Stimulated activated CD4-positive, alpha-beta T cell treated with anti-CD3 and anti-CD28 coated beads, Interleukin-2, amount 100 ng/mL, for 24 hours (primary cell): ENCODE measurements around the gene LYPD1.

Source experiments
- DNase-seq, 2 donors: peaks; one replicate each; pipeline ENCODE4 v3.0.0-alpha.2; 2020

LYPD1 gene

GRCh38 chr2:132668189-132668823 is 1.7 kb downstream of the LYPD1 start:
- DNase-seq, result no peak

- DNase-seq, result no peak
Observed at GRCh38 chr2:132667706-132668105, 2.3 kb downstream of the LYPD1 start.

- no peak for DNase-seq
Observed at GRCh38 chr2:132665401-132666140, 4.4 kb downstream of the LYPD1 start.

GRCh38 chr2:132664096-132664495 is 5.9 kb downstream of the LYPD1 start:
- DNase-seq, result no peak

GRCh38 chr2:132662732-132663131 is 7.3 kb downstream of the LYPD1 start:
- no peak for DNase-seq

- DNase-seq, result no peak
Observed at GRCh38 chr2:132659331-132659730, 10.7 kb downstream of the LYPD1 start.

GRCh38 chr2:132656266-132656975 is 13.6 kb downstream of the LYPD1 start:
- DNase-seq, result no peak

- no peak for DNase-seq
Observed at GRCh38 chr2:132654968-132655367, 15.0 kb downstream of the LYPD1 start.

GRCh38 chr2:132654335-132654734 is 15.7 kb downstream of the LYPD1 start:
- DNase-seq, result no peak

GRCh38 chr2:132652474-132652873 is 17.5 kb downstream of the LYPD1 start:
- no peak for DNase-seq

GRCh38 chr2:132651115-132652045 is 18.6 kb downstream of the LYPD1 start:
- DNase-seq, result no peak

- DNase-seq, result no peak
Observed at GRCh38 chr2:132646540-132647108, 23.4 kb downstream of the LYPD1 start.

GRCh38 chr2:132645722-132646539 is 24.1 kb downstream of the LYPD1 start:
- DNase-seq, result no peak

GRCh38 chr2:132645176-132645575 is 24.8 kb downstream of the LYPD1 start:
- no peak for DNase-seq

GRCh38 chr2:132642415-132642814 is 27.6 kb downstream of the LYPD1 start:
- no peak for DNase-seq

- no peak for DNase-seq
Observed at GRCh38 chr2:132641819-132642218, 28.2 kb downstream of the LYPD1 start.

GRCh38 chr2:132640116-132640515 is 29.9 kb downstream of the LYPD1 start:
- no peak for DNase-seq

- DNase-seq, result no peak
Observed at GRCh38 chr2:132638313-132639040, 31.5 kb downstream of the LYPD1 start.

GRCh38 chr2:132636346-132636745 is 33.7 kb downstream of the LYPD1 start:
- DNase-seq, result no peak

- no peak for DNase-seq
Observed at GRCh38 chr2:132633635-132634034, 36.4 kb downstream of the LYPD1 start.
